SU-DHL-6 (cell line): ENCODE results near the gene FSTL4.

Source experiments
- EZH2phosphoT487 ChIP-seq: fragments of 200-600 bp; sonication (generic), shearing (Covaris generic); conservative IDR thresholded peaks from 2 replicates; pipeline ENCODE4 v1.6.1; 2018; ENCODE audit warnings: mild to moderate bottlenecking, antibody characterized with exemption, low read length, moderate library complexity, mixed read lengths
- TF ChIP-seq, protein P1 (sequence below): fragments of 200-600 bp; sonication (generic); IDR thresholded peaks from one replicate; pipeline ENCODE4 v1.5.1; 2017; ENCODE audit warnings: antibody characterized with exemption, mild to moderate bottlenecking, low read length, moderate library complexity; ENCODE audit not compliant: insufficient read depth, poor library complexity, severe bottlenecking

GRCh38 chr5:133661389-133661788 lies 49.0 kb upstream of the FSTL4 start:
- TF ChIP-seq, protein P1, sequence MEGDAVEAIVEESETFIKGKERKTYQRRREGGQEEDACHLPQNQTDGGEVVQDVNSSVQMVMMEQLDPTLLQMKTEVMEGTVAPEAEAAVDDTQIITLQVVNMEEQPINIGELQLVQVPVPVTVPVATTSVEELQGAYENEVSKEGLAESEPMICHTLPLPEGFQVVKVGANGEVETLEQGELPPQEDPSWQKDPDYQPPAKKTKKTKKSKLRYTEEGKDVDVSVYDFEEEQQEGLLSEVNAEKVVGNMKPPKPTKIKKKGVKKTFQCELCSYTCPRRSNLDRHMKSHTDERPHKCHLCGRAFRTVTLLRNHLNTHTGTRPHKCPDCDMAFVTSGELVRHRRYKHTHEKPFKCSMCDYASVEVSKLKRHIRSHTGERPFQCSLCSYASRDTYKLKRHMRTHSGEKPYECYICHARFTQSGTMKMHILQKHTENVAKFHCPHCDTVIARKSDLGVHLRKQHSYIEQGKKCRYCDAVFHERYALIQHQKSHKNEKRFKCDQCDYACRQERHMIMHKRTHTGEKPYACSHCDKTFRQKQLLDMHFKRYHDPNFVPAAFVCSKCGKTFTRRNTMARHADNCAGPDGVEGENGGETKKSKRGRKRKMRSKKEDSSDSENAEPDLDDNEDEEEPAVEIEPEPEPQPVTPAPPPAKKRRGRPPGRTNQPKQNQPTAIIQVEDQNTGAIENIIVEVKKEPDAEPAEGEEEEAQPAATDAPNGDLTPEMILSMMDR = no peak
- TF ChIP-seq EZH2phosphoT487 = no peak
